Chondrocyte (in vitro differentiated cells): ENCODE data around the gene FAM98A. TPM values are rescaled to one million over a fixed set of nuclear protein-coding genes. Genes with fewer than 3 reads are reported as not detected.
A peak's percentile ranks its signal among the peaks of the same experiment; 100 is the strongest.

Experiments
- DNase-seq: peaks from one replicate; pipeline ENCODE4 v3.0.0; 2021; ENCODE audit warnings: mixed read lengths, low spot score
- H3K27ac Mint-ChIP-seq: one replicate; pipeline ENCODE4 v1.8.0; 2021; ENCODE audit warnings: mild to moderate bottlenecking, moderate library complexity, mixed read lengths; ENCODE audit not compliant: unreplicated experiment
- H3K27me3 Mint-ChIP-seq: 2 replicates; pipeline ENCODE4 v1.8.0; 2021; ENCODE audit warnings: low read depth, mixed read lengths
- H3K36me3 Mint-ChIP-seq: 2 replicates; pipeline ENCODE4 v1.8.0; 2021; ENCODE audit warnings: low read depth, mixed read lengths
- H3K4me1 Mint-ChIP-seq: 2 replicates; pipeline ENCODE4 v1.8.0; 2021; ENCODE audit warnings: low read depth, mild to moderate bottlenecking, mixed read lengths
- H3K4me3 Mint-ChIP-seq: one replicate; pipeline ENCODE4 v1.8.0; 2021; ENCODE audit warnings: mild to moderate bottlenecking, moderate library complexity, mixed read lengths; ENCODE audit not compliant: unreplicated experiment
- H3K9me3 Mint-ChIP-seq: 2 replicates; pipeline ENCODE4 v1.8.0; 2021; ENCODE audit warnings: low read depth, mixed read lengths
- total RNA-seq: library from RNA; stranded (reverse); gene quantifications from 3 replicates; pipeline ENCODE4 v1.2.1, GENCODE V29; 2021
- TF ChIP-seq, protein P1 (sequence below): fragments of 200-600 bp; sonication (generic); IDR thresholded peaks from 2 replicates; pipeline ENCODE4 v1.5.0; 2021; ENCODE audit warnings: antibody characterized with exemption, mild to moderate bottlenecking, moderate library complexity

The FAM98A gene
- total RNA-seq, 1 donor from 2014 or later, result 95.2 TPM

DNA sequence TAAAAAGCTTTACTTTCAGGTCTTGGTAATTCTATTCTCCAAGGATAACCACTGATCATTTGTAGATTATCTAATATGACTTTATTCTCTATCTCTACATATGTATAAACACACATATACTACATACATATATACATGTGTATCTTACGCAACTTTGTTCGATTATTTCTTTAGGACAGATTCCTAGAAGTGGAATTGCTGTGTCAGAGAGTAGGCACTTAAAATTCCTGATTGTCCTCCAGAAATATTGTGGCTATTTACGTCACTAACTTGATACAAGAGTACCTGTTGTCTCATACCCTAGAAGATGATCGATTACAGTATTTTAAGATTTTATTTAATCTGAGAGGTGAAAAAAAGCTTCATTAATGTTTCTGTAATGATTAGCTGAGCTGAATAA is 57.9 kb downstream of the FAM98A start:
- H3K36me3 Mint-ChIP-seq, result no peaks in the 10 kb centered on the region
- no peak for DNase-seq
- TF ChIP-seq, protein P1, sequence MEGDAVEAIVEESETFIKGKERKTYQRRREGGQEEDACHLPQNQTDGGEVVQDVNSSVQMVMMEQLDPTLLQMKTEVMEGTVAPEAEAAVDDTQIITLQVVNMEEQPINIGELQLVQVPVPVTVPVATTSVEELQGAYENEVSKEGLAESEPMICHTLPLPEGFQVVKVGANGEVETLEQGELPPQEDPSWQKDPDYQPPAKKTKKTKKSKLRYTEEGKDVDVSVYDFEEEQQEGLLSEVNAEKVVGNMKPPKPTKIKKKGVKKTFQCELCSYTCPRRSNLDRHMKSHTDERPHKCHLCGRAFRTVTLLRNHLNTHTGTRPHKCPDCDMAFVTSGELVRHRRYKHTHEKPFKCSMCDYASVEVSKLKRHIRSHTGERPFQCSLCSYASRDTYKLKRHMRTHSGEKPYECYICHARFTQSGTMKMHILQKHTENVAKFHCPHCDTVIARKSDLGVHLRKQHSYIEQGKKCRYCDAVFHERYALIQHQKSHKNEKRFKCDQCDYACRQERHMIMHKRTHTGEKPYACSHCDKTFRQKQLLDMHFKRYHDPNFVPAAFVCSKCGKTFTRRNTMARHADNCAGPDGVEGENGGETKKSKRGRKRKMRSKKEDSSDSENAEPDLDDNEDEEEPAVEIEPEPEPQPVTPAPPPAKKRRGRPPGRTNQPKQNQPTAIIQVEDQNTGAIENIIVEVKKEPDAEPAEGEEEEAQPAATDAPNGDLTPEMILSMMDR, result no peak
- H3K27me3 Mint-ChIP-seq, result no peaks in the 10 kb centered on the region
- H3K4me3 Mint-ChIP-seq, result no peak overlapping the region
- H3K4me1 Mint-ChIP-seq, result peaks cover 27% of the 10 kb centered on the region
- H3K9me3 Mint-ChIP-seq, result peaks cover 3% of the 10 kb centered on the region
- peak overlapping the region; percentile 97 for H3K27ac Mint-ChIP-seq

DNA sequence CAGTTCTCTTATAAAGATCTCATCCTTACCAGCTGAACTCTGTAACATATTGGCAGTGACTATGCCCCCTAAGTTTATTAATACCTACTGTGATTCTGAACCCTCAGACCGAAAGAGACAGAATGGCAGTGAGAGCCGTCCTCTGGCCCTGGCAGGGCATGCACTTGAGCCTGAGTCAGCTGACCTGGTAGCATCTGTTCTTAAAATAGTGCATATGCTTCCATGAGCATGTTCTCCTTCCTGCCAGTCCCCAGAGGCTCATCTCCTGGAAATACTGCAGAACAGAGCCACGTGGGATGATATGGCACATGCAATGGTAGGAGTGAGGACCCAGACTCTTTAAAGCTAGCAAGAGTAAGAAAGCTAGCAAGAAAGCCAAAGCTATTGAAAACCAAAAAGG is 63.7 kb downstream of the FAM98A start:
- Mint-ChIP-seq H3K36me3 (peaks cover 1% of the 10 kb centered on the region), H3K4me1 (peaks cover 36% of the 10 kb centered on the region), H3K9me3 (peaks cover 3% of the 10 kb centered on the region), H3K4me3 (no peak overlapping the region), H3K27ac (no peak overlapping the region), H3K27me3 (no peaks in the 10 kb centered on the region)
- DNase-seq, result no peak
- TF ChIP-seq, protein P1, result no peak

Other genes starting within 250 kb of the FAM98A start
- gene RASGRP3, start 122.7 kb downstream of the FAM98A start, total RNA-seq, result 3.0 to 3.7 TPM (median 3.0 TPM) in 3 replicates